ENCODE measurements around the gene SDF4.

Gene SDF4

DNA sequence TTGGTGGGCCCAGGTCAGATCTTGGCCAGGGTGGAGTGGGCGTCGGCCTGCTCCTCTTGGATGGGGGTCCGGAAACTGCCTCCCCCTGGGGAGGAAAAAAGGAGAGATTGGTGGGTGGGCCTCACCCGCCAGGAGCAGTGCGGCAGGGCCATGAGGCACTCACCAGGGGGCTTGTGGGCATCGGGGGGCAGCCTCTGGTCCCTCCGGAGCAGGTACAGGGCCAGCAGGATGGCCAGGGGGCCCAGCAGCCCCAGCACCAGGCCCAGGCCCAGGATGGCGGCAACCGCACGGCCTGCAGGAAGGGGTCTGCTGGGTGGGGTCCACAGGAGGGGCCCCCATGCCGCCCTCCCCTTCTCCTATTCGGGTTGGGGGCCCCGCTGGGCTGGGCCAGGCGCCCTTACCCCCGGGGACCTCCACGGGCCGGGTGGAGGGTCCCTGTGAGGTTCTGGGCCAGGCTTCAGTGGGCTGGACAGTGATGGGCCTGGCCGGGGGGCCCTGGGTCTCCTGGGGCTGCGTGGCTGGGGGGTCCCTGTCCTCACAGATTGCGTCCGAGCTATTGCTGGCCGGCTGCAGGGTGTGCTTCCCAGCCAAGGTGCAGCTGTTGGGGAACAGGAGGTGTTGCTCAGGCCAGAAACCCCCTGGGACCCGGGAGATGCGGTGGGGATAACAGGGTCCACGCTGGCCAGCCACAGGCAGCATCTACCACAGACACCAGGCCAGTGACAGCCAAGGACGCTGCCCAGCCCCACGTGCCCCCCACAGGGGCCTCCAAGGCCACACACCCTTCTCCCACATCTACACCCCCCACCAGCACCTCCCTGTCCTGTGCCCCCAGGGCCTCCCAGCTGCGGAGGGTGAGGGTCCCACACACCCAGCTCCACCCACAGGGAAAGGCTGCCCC is 20.0 kb downstream of the SDF4 start:
- TF ChIP-seq GATA2 (IDR thresholded peaks at IDR 0.05; ENCODE audit: low read depth, low read length) (no peak), GATA3 (IDR thresholded peaks at IDR 0.05; ENCODE audit: low read depth, low read length) (no peak)

DNA sequence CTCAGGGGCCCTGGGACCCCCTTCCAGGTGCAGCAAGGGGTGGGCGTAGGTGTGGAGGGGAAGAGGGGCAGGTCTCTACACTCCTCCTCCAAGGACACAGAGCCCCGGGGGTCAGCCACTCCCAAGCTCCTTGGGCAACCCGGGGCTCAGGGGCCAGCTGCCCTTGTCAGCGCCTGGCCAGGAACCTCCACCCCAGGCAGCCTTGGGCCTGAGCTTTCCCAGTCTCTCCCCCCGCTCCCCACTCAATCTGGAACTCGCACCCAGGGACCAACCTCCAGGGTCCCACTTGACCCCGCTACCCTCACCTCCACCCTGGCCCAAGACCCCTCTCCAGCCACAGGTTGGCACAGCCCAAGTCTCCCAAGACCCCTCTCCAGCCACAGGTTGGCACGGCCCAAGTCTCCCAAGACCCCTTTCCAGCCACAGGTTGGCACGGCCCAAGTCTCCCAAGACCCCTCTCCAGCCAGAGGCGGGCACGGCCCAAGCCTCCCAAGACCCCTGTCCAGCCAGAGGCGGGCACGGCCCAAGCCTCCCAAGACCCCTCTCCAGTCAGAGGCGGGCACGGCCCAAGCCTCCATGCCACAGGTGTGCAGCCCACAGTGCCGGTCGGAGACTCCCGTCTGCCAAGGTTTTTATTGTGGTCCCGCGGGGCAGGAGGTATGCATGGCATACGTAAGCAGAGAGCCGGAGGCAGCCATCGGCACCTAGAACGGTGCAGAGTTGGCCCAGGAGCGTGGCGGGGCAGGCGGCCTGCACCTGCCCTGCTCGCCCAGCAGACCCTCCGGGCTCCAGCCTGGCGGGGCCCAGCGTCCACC is 20.9 kb downstream of the SDF4 start:
- TF ChIP-seq GATA2 (IDR thresholded peaks at IDR 0.05; ENCODE audit: low read depth, low read length) (no peak), GATA3 (IDR thresholded peaks at IDR 0.05; ENCODE audit: low read depth, low read length) (no peak)

DNA sequence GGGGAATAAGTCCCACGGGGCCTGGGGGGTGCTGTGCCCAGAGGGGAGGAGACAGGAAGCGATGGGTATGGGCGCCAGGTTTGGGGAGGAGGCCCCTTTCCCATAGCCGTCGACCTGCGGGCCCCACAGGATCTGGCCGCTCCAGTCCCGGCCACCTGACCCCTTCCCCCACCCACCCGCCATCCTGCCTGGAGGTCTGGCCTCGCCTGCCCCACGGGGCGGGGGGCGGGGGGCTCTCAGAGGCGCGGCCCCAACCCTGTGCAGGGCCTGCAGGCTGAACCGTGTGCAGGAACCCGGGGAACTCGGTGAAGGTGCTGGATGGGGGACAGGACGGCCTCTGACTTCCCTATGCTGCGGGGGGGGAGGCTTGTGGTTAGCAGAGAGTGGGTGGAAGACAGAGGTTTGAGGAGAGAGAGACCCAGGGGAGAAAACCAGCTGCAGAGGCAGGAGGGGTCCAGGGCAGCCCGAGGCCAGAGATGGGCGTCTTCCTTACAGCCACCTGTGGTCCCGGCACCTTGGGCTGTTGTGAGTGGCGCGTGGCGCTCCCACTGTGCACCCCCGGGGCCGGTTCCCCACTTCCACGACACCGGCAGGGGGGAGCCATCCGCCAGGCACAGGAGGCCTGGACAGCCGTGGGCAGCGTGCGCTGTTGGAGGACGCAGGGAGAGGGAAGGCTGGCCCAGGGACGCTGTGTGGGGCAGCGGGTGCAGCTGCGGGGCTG is 22.9 kb downstream of the SDF4 start:
- TF ChIP-seq GATA3 (IDR thresholded peaks at IDR 0.05; ENCODE audit: low read depth, low read length): no peak
- TF ChIP-seq GATA2 (IDR thresholded peaks at IDR 0.05; ENCODE audit: low read depth, low read length): no peak

DNA sequence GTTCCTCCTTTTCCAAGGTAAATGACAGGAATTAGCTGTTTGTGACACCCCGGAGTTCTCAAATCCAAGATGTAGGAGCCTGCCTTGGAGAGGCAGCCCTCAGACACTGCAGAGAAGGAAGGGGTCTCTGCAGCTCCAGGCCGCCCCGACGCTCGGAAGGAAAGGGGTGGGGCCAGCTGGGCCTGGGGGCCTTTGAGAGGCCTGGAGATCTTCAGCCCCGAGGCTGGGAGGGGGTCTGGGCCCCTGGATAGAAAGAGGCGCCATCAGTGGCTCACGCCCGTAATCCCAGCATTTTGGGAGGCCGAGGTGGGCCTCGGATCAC is 24.3 kb downstream of the SDF4 start:
- TF ChIP-seq GATA2 (IDR thresholded peaks at IDR 0.05; ENCODE audit: low read depth, low read length): no peak
- TF ChIP-seq GATA3 (IDR thresholded peaks at IDR 0.05; ENCODE audit: low read depth, low read length): no peak

DNA sequence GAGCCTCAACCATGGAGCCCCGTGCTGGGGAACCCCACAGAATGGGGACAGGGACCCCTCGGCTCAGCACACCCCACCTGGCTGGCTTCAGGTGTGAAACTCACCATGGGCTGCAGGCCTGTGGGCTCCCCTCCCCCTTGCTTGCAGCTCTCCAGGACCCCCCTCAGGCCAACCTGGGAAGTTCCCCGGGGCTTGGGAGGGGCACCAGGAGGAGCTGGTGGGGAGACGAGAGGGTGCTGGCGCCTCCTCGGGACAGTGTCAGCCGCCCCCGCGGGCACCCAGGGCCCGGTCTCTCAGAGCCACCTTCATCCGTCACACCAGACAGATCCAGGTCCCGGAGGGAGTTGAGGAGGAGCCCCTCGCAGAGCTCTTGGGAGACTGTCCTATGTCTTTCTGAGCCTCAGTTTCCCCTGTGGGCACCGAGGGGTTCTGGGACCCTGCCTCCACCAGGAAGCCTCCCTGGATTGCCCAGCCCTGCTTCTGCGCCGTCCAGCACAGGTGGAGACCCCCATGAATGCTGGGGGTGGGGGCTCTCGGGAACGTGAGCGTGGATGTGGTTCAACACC is 24.8 kb downstream of the SDF4 start:
- TF ChIP-seq GATA3 (IDR thresholded peaks at IDR 0.05; ENCODE audit: low read depth, low read length) (no peak), GATA2 (IDR thresholded peaks at IDR 0.05; ENCODE audit: low read depth, low read length) (no peak)

DNA sequence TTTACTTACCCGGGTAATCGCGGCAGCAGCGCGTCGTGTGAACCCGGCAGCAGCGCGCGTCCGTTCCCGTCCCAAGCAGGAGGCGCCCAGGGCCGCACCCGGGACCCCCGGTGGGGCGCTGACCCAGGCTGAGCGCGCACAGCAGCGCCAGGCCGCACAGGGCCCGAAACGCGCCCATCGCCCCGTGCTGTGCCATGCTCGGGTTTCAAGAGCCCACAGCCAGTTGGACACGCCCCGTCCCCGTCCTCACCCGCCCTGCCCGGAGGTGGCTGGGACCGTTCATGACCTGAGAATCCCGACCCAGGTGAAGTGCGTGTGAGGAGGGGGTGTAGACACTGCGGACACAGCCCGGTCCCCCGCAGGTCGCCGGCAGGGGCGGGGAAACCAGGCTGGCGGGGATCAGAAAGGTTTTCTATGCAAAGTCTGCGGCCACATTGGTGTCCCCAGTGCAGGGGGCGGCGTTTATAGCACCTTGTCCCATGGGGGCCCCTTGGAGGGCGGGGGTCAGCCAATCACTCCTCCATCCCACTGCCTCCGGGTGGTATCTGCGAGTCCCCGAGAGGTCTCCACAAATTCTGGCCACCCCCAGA is 25.3 kb downstream of the SDF4 start, which contains the start of gene TNFRSF18:
Gene TNFRSF18, minus strand, starts transcription at position 217 of the 590 bp plus-strand sequence. Its CDS starts 21 bp downstream, at position 196.
- TF ChIP-seq GATA3 (IDR thresholded peaks at IDR 0.05; ENCODE audit: low read depth, low read length) (no peak), GATA2 (IDR thresholded peaks at IDR 0.05; ENCODE audit: low read depth, low read length) (no peak)

DNA sequence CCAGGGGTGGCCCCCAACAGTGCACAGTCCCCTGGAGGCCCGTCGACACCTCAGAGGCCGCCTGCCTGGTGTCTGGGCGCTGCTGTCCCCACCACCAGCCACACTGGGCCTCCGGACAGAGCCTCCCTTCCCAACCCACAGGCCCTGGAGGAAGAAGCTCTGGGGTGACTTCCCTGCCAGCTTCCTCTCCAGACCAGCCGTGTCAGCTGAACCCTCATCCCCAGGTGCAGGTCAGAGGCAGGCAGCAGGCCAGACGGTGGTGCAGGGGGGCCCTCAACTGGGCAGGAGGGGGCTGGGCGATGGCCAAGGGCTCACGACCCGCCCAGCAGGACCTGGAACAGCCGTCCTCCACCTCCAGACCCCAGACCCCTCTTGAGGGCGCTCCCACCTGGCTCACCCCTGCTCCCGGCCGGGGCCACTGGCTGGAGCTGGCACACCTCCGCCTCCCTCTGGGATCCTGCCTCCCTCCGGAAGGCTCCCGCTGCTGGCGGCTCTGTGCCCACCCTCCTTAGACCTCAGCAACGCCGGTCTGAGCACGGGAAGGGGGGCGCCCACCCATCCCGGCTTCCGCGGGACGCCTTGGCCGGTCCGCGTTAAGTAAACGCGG is 25.9 kb downstream of the SDF4 start:
- TF ChIP-seq GATA3 (IDR thresholded peaks at IDR 0.05; ENCODE audit: low read depth, low read length) (no peak), GATA2 (IDR thresholded peaks at IDR 0.05; ENCODE audit: low read depth, low read length) (no peak)

DNA sequence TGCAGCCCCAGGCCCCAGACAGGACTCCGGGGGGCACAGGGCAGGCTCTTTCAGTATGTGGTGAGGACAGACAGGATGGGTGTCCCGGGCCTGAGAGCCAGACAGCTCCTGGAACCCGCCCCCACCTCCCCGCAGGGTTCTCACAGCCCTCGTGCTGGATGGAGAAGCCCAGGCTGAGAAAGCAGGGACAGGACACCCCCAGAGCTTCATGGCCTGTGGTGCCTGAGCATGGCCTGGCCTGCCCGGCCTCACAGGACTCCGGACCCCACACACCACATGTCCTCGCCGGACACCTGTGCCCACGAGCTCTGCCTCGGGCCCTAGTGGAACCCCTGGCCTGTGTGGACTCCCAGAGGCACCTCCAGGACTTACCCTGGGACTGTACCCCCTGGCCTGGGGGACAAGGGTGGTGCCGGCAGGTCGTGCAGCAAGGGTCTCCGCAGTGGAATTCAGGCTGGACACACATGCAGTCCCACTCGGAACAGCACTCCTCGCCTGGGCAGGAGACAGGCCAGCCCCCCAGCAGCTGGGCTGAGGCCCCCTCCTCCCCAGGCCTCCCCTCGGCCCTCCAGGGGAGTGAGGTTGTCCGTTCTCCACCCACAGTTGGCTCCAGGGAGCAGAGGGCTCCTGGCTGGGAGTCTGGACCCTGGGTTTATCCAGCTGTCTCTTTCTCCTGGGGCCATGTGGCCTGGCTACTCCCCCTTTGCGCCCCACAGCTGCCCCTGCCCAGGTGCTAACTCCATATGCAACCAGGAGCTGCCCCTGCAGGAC is 26.6 kb downstream of the SDF4 start:
- TF ChIP-seq GATA2 (IDR thresholded peaks at IDR 0.05; ENCODE audit: low read depth, low read length) (no peak), GATA3 (IDR thresholded peaks at IDR 0.05; ENCODE audit: low read depth, low read length) (no peak)

DNA sequence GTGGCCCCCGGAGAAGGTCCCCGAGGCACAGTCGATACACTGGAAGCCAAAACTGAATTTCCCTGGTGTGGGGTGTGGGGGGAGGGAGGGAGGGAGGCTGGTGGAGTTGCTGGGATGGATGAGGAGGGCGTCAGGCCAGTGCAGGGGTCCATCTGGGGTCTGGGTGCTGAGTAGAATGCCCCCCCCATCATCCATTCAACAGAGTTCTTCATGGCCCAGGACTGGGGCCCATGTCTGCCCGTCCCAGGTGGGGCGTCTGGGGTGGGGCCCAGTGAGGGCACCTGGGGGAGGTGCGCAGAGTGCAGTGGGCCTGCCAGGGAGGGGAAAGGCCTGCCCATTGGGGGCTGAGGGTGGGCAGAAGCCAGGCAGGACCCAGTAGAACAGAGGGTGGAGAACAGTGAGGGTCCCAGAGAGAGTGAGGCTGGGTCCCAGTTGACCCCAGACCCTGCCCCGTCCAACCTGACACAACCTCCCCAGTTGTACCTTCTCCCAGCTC is 27.3 kb downstream of the SDF4 start:
- TF ChIP-seq GATA2 (IDR thresholded peaks at IDR 0.05; ENCODE audit: low read depth, low read length) (no peak), GATA3 (IDR thresholded peaks at IDR 0.05; ENCODE audit: low read depth, low read length) (no peak)

DNA sequence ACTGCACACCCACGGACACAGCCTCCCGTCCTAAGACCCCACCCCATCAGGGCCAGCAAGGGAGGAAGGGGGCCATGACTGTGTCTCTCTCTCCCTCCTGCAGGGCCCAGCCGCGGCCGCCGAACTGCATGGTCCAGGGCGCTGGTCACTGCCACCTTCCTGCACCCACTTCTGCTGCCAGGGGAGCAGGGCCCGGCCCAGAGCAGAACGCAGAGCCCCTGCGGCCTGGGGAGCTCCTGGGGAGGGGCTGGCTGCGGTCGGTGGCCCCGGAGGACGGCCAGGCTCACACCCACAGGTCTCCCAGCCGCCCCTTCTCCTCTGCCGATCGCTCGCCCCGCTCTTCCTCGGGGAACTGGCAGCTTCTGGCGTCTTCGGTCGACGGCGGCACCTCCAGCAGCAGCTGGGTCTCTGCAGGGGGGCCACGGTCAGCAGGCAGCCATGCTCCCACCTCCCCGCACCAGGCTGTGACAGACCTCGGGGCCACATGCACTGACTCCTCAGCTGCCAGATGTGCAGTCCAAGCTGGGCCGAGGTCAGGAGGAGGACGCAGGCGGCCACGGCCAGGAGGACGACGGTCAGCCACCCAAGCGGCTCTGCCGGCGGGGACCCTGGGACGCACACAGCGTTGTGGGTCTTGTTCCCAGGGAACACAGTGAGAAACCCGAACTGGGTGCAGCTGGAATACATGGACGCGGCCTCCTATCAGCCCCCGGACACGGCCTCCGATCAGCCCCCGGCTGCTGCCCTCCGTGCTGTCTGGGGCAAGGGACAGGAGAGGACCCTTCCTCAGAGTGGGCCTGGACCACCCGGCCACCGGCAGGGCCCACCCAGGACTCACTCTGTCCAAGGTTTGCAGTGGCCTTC is 28.0 kb downstream of the SDF4 start:
- TF ChIP-seq GATA2 (IDR thresholded peaks at IDR 0.05; ENCODE audit: low read depth, low read length): no peak
- no peak for TF ChIP-seq GATA3 (IDR thresholded peaks at IDR 0.05; ENCODE audit: low read depth, low read length)

DNA sequence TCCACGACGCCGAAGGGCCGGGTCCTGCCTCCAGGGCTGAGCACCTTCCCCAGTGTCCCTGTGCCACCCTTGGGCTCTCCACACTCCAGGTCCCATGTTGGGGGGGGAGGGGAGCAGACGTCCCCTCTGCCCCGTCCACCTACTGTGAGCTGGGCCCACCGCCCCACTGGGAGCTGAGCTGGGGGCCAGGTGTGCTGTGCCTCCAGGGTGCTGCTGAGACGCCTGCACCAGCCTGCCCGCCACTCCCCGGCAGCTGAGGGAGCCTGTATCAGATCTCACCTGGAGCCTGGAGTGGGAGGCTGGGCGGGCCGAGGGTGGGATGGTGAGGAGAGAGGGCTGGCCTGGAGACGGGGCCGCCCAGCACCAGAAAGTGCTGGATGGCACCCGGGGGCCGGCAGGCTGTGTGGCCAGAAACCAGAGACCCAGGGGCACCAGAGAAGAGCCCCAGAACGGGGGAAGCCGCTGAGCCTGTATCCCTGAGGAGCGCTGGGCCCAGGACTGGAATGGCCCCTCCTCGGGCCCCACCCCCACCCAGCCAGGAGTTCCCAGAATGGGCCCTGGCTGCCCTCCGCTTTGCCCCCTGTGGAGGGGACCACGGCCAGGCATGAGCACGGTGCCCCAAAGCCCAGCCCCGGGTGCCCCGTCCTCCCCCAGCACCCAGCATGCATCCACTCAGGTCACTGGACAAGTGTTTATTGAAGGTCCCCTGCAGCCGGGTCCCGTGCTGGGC is 28.8 kb downstream of the SDF4 start:
- TF ChIP-seq GATA2 (IDR thresholded peaks at IDR 0.05; ENCODE audit: low read depth, low read length) (no peak), GATA3 (IDR thresholded peaks at IDR 0.05; ENCODE audit: low read depth, low read length) (no peak)

All from SH-SY5Y (cell line).